NCI-H2081 (cell line): ENCODE results near the gene NCAPH2.

ENCODE experiments used
- DNase-seq, 2 experiments: peaks; one replicate each; lab custom pipeline; 2025; lab: John Stamatoyannopoulos, UW

The NCAPH2 gene

GRCh38 chr22:50574383-50574755 lies 66.3 kb downstream of the NCAPH2 start:
- DNase-seq: no peak
